NCI-H510A (cell line): Measurements from ENCODE around the gene ANKS1B.

ENCODE experiments used
- DNase-seq: peaks from one replicate; lab custom pipeline; 2025; lab: John Stamatoyannopoulos, UW

ANKS1B gene

GRCh38 chr12:98817742-98818141, 1167.0 kb downstream of the ANKS1B start:
- DNase-seq, result no peak

- no peak for DNase-seq
Observed at GRCh38 chr12:98816720-98817119, 1168.0 kb downstream of the ANKS1B start.

- DNase-seq, result no peak
Observed at GRCh38 chr12:98814254-98814653, 1170.5 kb downstream of the ANKS1B start.

- DNase-seq, result no peak
Observed at GRCh38 chr12:98812225-98812624, 1172.5 kb downstream of the ANKS1B start.

- no peak for DNase-seq
Observed at GRCh38 chr12:98808243-98808875, 1176.4 kb downstream of the ANKS1B start.

- no peak for DNase-seq
Observed at GRCh38 chr12:98807187-98807586, 1177.5 kb downstream of the ANKS1B start.

- no peak for DNase-seq
Observed at GRCh38 chr12:98803468-98804209, 1181.1 kb downstream of the ANKS1B start.

GRCh38 chr12:98799822-98800221, 1184.9 kb downstream of the ANKS1B start:
- DNase-seq, result no peak

GRCh38 chr12:98799146-98799810, 1185.5 kb downstream of the ANKS1B start:
- no peak for DNase-seq

- DNase-seq, result no peak
Observed at GRCh38 chr12:98797200-98797599, 1187.5 kb downstream of the ANKS1B start.

GRCh38 chr12:98796745-98797144, 1188.0 kb downstream of the ANKS1B start:
- DNase-seq, result no peak

- DNase-seq, result no peak
Observed at GRCh38 chr12:98793121-98793520, 1191.6 kb downstream of the ANKS1B start.

GRCh38 chr12:98791406-98791805, 1193.3 kb downstream of the ANKS1B start:
- DNase-seq, result no peak

- no peak for DNase-seq
Observed at GRCh38 chr12:98788396-98788795, 1196.3 kb downstream of the ANKS1B start.

- DNase-seq, result no peak
Observed at GRCh38 chr12:98786653-98787052, 1198.1 kb downstream of the ANKS1B start.

- no peak for DNase-seq
Observed at GRCh38 chr12:98783420-98783819, 1201.3 kb downstream of the ANKS1B start.

- no peak for DNase-seq
Observed at GRCh38 chr12:98780261-98780660, 1204.5 kb downstream of the ANKS1B start.

- no peak for DNase-seq
Observed at GRCh38 chr12:98772818-98773217, 1211.9 kb downstream of the ANKS1B start.

- no peak for DNase-seq
Observed at GRCh38 chr12:98771811-98772752, 1212.7 kb downstream of the ANKS1B start.

- DNase-seq, result no peak
Observed at GRCh38 chr12:98770230-98770629, 1214.5 kb downstream of the ANKS1B start.

GRCh38 chr12:98769068-98769467, 1215.7 kb downstream of the ANKS1B start:
- DNase-seq, result no peak

GRCh38 chr12:98767248-98767647, 1217.5 kb downstream of the ANKS1B start:
- DNase-seq, result no peak
